H9 (cell line): ENCODE results near the gene GABBR2. TPM values are rescaled to one million over a fixed set of nuclear protein-coding genes. Genes with fewer than 3 reads are reported as not detected.

Source experiments
- DNase-seq: peaks from one replicate; pipeline ENCODE4 v3.0.0-alpha.2; 2017
- H2AFZ ChIP-seq: one replicate; pipeline ENCODE4 v1.6.1; 2013; ENCODE audit warnings: mild to moderate bottlenecking, low read length, control low read depth, moderate library complexity
- H2AK5ac ChIP-seq: 2 replicates; pipeline ENCODE4 v1.6.1; 2013; ENCODE audit warnings: low read length, control low read depth, mixed read lengths; ENCODE audit not compliant: insufficient read length
- H2BK120ac ChIP-seq: one replicate; pipeline ENCODE4 v1.6.1; 2013; ENCODE audit warnings: low read depth, mild to moderate bottlenecking, low read length, control low read depth, inconsistent platforms; ENCODE audit not compliant: poor library complexity, severe bottlenecking
- H2BK12ac ChIP-seq: 2 replicates; pipeline ENCODE4 v1.6.1; 2013; ENCODE audit warnings: low read length, control low read depth, mixed read lengths, low read depth; ENCODE audit not compliant: insufficient read length
- H2BK15ac ChIP-seq: 2 replicates; pipeline ENCODE4 v1.6.1; 2013; ENCODE audit warnings: low read depth, low read length, control low read depth
- H2BK20ac ChIP-seq: one replicate; pipeline ENCODE4 v1.6.1; 2013; ENCODE audit warnings: low read depth, mild to moderate bottlenecking, low read length, control low read depth, inconsistent platforms; ENCODE audit not compliant: poor library complexity, severe bottlenecking
- H2BK5ac ChIP-seq: 2 replicates; pipeline ENCODE4 v1.6.1; 2013; ENCODE audit warnings: low read length, control low read depth, mixed read lengths; ENCODE audit not compliant: insufficient read length
- H3K14ac ChIP-seq: 2 replicates; pipeline ENCODE4 v1.6.1; 2013; ENCODE audit warnings: low read length, control low read depth; ENCODE audit not compliant: insufficient read depth
- H3K18ac ChIP-seq: 2 replicates; pipeline ENCODE4 v1.6.1; 2013; ENCODE audit warnings: low read depth, mild to moderate bottlenecking, mixed read lengths, low read length, control low read depth; ENCODE audit not compliant: insufficient read length
- H3K23ac ChIP-seq: 2 replicates; pipeline ENCODE4 v1.6.1; 2013; ENCODE audit warnings: low read length, control low read depth, mixed read lengths, low read depth; ENCODE audit not compliant: insufficient read length
- H3K23me2 ChIP-seq: 2 replicates; pipeline ENCODE4 v1.6.1; 2013; ENCODE audit warnings: low read depth, mild to moderate bottlenecking, mixed read lengths, low read length, control low read depth; ENCODE audit not compliant: insufficient read length, poor library complexity, severe bottlenecking
- H3K27ac ChIP-seq: 2 replicates; pipeline ENCODE4 v1.5.1; 2013; ENCODE audit warnings: low read length, control low read depth, mixed read lengths, low read depth; ENCODE audit not compliant: insufficient read length
- H3K27me3 ChIP-seq: 2 replicates; pipeline ENCODE4 v1.6.1; 2013; ENCODE audit warnings: low read length, control low read depth, inconsistent platforms; ENCODE audit not compliant: insufficient read depth
- H3K4ac ChIP-seq: 2 replicates; pipeline ENCODE4 v1.6.1; 2013; ENCODE audit warnings: low read depth, mild to moderate bottlenecking, control low read depth, inconsistent platforms, low read length, moderate library complexity
- H3K4me1 ChIP-seq: 2 replicates; pipeline ENCODE4 v1.6.1; 2013; ENCODE audit warnings: low read length, control low read depth, inconsistent platforms; ENCODE audit not compliant: insufficient read depth
- H3K4me2 ChIP-seq: 2 replicates; pipeline ENCODE4 v1.6.1; 2013; ENCODE audit warnings: low read length, control low read depth, mixed read lengths; ENCODE audit not compliant: insufficient read length, insufficient read depth
- H3K56ac ChIP-seq: 2 replicates; pipeline ENCODE4 v1.6.1; 2013; ENCODE audit warnings: low read depth, mild to moderate bottlenecking, mixed read lengths, low read length, control low read depth; ENCODE audit not compliant: insufficient read length
- H3K79me1 ChIP-seq: 2 replicates; pipeline ENCODE4 v1.6.1; 2013; ENCODE audit warnings: low read depth, mild to moderate bottlenecking, moderate library complexity, low read length, control low read depth, inconsistent platforms; ENCODE audit not compliant: insufficient read depth, poor library complexity, severe bottlenecking
- H3K79me2 ChIP-seq: 2 replicates; pipeline ENCODE4 v1.6.1; 2013; ENCODE audit warnings: low read length, control low read depth, inconsistent platforms; ENCODE audit not compliant: insufficient read depth
- H3K9ac ChIP-seq: 2 replicates; pipeline ENCODE4 v1.6.1; 2013; ENCODE audit warnings: low read length, control low read depth, mixed read lengths; ENCODE audit not compliant: insufficient read length; ENCODE audit errors: extremely low read depth
- H3K9me3 ChIP-seq: one replicate; pipeline ENCODE4 v1.6.1; 2013; ENCODE audit warnings: low read depth, low read length, inconsistent platforms; ENCODE audit not compliant: control insufficient read depth
- H3T11ph ChIP-seq: one replicate; pipeline ENCODE4 v1.6.1; 2013; ENCODE audit warnings: mild to moderate bottlenecking, low read length, control low read depth, inconsistent platforms
- H4K20me1 ChIP-seq: one replicate; pipeline ENCODE4 v1.6.1; 2013; ENCODE audit not compliant: control insufficient read depth, insufficient read length, insufficient read depth
- H4K5ac ChIP-seq: 2 replicates; pipeline ENCODE4 v1.6.1; 2013; ENCODE audit warnings: low read depth, mild to moderate bottlenecking, mixed read lengths, low read length, control low read depth; ENCODE audit not compliant: insufficient read length
- H4K8ac ChIP-seq: replicated peaks from 2 replicates; pipeline ENCODE4 v1.6.1; 2013; ENCODE audit warnings: low read length, control low read depth, mixed read lengths, low read depth; ENCODE audit not compliant: insufficient read length
- H4K91ac ChIP-seq: 2 replicates; pipeline ENCODE4 v1.6.1; 2013; ENCODE audit warnings: low read depth, mild to moderate bottlenecking, moderate library complexity, mixed read lengths, low read length, control low read depth; ENCODE audit not compliant: insufficient read length
- H3K27ac Mint-ChIP-seq, 3 experiments: 2 replicates in 2 of 3; 3 replicates in 1 of 3; pipeline ENCODE4 v1.8.0; 2020 to 2021; ENCODE audit warnings: mixed read lengths in 3 of 3, mild to moderate bottlenecking in 1 of 3, moderate library complexity in 1 of 3
- H3K27me3 Mint-ChIP-seq: 2 replicates; pipeline ENCODE4 v1.8.0; 2021; ENCODE audit warnings: low read depth, mild to moderate bottlenecking, moderate library complexity, mixed read lengths
- H3K36me3 Mint-ChIP-seq, 3 experiments: 2 replicates in 2 of 3; 3 replicates in 1 of 3; pipeline ENCODE4 v1.8.0; 2020 to 2021; ENCODE audit warnings: low read depth in 3 of 3, mixed read lengths in 3 of 3; ENCODE audit not compliant: insufficient read depth in 1 of 3
- H3K4me1 Mint-ChIP-seq, 2 experiments: 2 replicates each; pipeline ENCODE4 v1.8.0; 2020; ENCODE audit warnings: mixed read lengths in 2 of 2
- H3K4me3 Mint-ChIP-seq, 2 experiments: 2 replicates in 1 of 2; 3 replicates in 1 of 2; pipeline ENCODE4 v1.8.0; 2020 to 2021; ENCODE audit warnings: mild to moderate bottlenecking in 2 of 2, mixed read lengths in 2 of 2, moderate library complexity in 1 of 2
- H3K9me3 Mint-ChIP-seq, 2 experiments: 2 replicates in 1 of 2; 3 replicates in 1 of 2; pipeline ENCODE4 v1.8.0; 2020; ENCODE audit warnings: mild to moderate bottlenecking in 2 of 2, mixed read lengths in 2 of 2, moderate library complexity in 1 of 2
- CTCF ChIP-seq: fragments of 200-600 bp; sonication (generic); conservative IDR thresholded peaks from 3 replicates; pipeline ENCODE4 v1.8.0; 2021; ENCODE audit warnings: antibody characterized with exemption, mild to moderate bottlenecking
- WGBS: extraction: QIAGEN DNeasy Blood & Tissue Kit; methylation state at CpG from one replicate; pipeline ENCODE4 v1.1.7; 2013; ENCODE audit warnings: missing lambda C conversion rate, low lambda C conversion rate, mixed read lengths; ENCODE audit not compliant: insufficient read length; ENCODE audit errors: extremely low coverage; 5-methylcytosine and 5-hydroxymethylcytosine counted together
- total RNA-seq: library from RNA; stranded (reverse); gene quantifications from 2 replicates; pipeline ENCODE4 v1.2.1, GENCODE V29; 2021

The GABBR2 gene
- total RNA-seq, 1 experiment from 2014 or later, result 0.66 TPM

DNA sequence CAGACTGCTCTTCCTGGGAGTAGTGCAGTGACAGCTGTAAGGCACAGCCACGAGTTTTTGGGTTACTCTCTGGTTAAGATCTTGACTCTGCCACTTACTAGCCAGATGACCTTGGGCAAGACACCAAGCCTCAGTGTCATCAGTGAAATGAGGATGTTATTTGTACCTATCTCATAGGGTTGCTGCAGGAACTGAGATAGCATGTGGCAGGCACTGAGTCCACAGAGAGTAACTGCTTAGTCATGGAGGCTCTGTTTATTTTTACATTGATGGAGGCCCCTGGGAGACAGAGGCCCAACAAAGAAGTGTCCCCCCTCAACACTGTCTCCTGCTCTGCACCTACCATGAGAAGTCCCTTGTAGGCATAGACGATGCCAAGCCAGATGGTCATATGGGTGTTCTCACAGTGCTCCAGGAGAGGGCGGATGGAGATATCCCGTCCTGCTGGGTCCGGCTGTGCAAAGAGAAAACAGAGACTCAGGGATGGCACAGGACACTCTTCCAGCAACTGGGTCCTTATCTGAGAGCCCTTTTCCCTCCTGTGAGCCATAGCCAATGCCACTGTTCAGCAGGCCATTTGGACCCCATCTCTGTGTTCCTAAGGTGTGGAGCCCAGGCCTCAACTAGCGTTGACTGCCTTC is 397.9 kb downstream of the GABBR2 start:
- Histone ChIP-seq H2BK12ac (no peak overlapping the region), H3K4me1 (no peaks in the 10 kb centered on the region), H3K18ac (peak overlapping the region; percentile 19), H2BK5ac (no peak overlapping the region), H3K79me1 (no peaks in the 10 kb centered on the region), H4K20me1 (no peaks in the 10 kb centered on the region), H3K14ac (no peak overlapping the region), H3K4ac (no peak overlapping the region), H2BK15ac (no peak overlapping the region), H3K9ac (no peak overlapping the region), H3K79me2 (no peaks in the 10 kb centered on the region), H2BK20ac (no peak overlapping the region), H3K4me2 (no peak overlapping the region), H4K5ac (no peak overlapping the region), H3K27me3 (no peaks in the 10 kb centered on the region), H2BK120ac (no peak overlapping the region), H3K27ac (no peak overlapping the region), H3K23ac (no peak overlapping the region), H3K56ac (no peak overlapping the region), H2AK5ac (no peak overlapping the region), H4K91ac (no peak overlapping the region), H3K9me3 (no peaks in the 10 kb centered on the region), H3K23me2 (no peaks in the 10 kb centered on the region), H2AFZ (no peak overlapping the region), H4K8ac (no peak overlapping the region), H3T11ph (no peak overlapping the region)
- H3K36me3 Mint-ChIP-seq, result no peaks in the 10 kb centered on the region
- no peak overlapping the region for H3K27ac Mint-ChIP-seq
- no peak for TF ChIP-seq CTCF
- H3K9me3 Mint-ChIP-seq, result no peaks in the 10 kb centered on the region
- DNase-seq, result no peak
- no CpG with 5 or more reads among the region's 6 CpGs for WGBS
- peaks cover 12% of the 10 kb centered on the region in 2 experiments for H3K4me1 Mint-ChIP-seq
- H3K4me3 Mint-ChIP-seq, result no peak overlapping the region; a peak in 1 of 5 replicates
- H3K27me3 Mint-ChIP-seq, result no peaks in the 10 kb centered on the region; the same call in 1 of the 2 replicates
